BE2C (cell line): Measurements from ENCODE around the gene KRTAP4-8.
"Not testable (repeated sequence)": the region's sequence is repeated elsewhere in the genome, so short reads cannot be mapped to it uniquely, and the experiment has no call there.

Source experiments
- DNase-seq: peaks from one replicate; pipeline ENCODE4 v3.0.0-alpha.2; 2020
- H3K27me3 ChIP-seq: fragments of 250-450 bp; sonication (Bioruptor Pico); 2 replicates; pipeline ENCODE4 v1.5.1; 2020; ENCODE audit warnings: mild to moderate bottlenecking
- H3K36me3 ChIP-seq: fragments of 250-450 bp; sonication (Bioruptor Pico); 2 replicates; pipeline ENCODE4 v1.5.1; 2020; ENCODE audit warnings: mild to moderate bottlenecking
- H3K4me1 ChIP-seq: fragments of 250-450 bp; sonication (Bioruptor Pico); 2 replicates; pipeline ENCODE4 v1.5.1; 2020
- H3K4me3 ChIP-seq: 2 replicates; pipeline ENCODE4 v1.5.1; 2011; ENCODE audit warnings: low read depth, low read length
- H3K9me3 ChIP-seq: fragments of 250-450 bp; sonication (Bioruptor Pico); 2 replicates; pipeline ENCODE4 v1.5.1; 2020
- TF ChIP-seq, protein P1 (sequence below): IDR thresholded peaks from 2 replicates; pipeline ENCODE4 v1.5.1; 2012; ENCODE audit warnings: mild to moderate bottlenecking, low read depth, low read length

KRTAP4-8 gene

DNA sequence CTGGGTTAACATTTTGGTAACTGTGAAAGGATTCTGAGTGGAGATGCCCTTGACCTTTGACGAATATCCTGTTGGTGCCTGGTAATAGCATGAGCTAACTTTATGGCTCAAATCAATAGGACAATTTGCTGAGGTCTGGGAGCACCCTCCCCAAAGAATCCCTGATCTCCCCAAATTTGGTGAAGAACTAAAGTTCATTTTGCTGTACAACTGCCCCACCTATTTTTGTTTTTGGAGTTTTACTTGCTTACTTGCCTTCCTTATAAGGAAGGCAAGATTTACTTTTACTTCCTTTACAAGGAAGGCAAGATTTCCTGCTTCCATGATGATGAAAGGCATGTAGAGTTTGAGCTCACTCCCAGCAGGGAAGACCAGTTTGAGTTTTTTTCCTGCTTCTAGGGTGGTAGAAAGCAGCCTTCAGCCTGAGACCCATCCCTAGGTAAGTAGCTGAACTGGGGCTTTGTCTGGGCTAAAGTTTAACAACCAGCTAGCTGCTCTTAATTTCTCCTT is 10.1 kb upstream of the KRTAP4-8 start:
- no peaks in the 10 kb centered on the region for H3K9me3 ChIP-seq
- H3K36me3 ChIP-seq: no peaks in the 10 kb centered on the region
- no peak for DNase-seq
- no peak overlapping the region for H3K4me3 ChIP-seq
- H3K4me1 ChIP-seq: no peaks in the 10 kb centered on the region
- TF ChIP-seq, protein P1, sequence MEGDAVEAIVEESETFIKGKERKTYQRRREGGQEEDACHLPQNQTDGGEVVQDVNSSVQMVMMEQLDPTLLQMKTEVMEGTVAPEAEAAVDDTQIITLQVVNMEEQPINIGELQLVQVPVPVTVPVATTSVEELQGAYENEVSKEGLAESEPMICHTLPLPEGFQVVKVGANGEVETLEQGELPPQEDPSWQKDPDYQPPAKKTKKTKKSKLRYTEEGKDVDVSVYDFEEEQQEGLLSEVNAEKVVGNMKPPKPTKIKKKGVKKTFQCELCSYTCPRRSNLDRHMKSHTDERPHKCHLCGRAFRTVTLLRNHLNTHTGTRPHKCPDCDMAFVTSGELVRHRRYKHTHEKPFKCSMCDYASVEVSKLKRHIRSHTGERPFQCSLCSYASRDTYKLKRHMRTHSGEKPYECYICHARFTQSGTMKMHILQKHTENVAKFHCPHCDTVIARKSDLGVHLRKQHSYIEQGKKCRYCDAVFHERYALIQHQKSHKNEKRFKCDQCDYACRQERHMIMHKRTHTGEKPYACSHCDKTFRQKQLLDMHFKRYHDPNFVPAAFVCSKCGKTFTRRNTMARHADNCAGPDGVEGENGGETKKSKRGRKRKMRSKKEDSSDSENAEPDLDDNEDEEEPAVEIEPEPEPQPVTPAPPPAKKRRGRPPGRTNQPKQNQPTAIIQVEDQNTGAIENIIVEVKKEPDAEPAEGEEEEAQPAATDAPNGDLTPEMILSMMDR: no peak
- peaks cover 3% of the 10 kb centered on the region; the same call in 1 of the 2 replicates for H3K27me3 ChIP-seq

DNA sequence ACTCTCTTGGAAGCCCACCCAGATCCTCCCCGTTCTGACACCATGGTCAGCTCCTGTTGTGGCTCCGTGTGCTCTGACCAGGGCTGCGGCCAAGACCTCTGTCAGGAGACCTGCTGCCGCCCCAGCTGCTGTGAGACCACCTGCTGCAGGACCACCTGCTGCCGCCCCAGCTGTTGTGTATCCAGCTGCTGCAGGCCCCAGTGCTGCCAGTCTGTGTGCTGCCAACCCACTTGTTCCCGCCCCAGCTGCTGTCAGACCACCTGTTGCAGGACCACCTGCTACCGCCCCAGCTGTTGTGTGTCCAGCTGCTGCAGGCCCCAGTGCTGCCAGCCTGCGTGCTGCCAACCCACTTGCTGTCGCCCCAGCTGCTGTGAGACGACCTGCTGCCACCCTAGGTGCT is 7.4 kb upstream of the KRTAP4-8 start, which contains the start of gene KRTAP4-9:
TSS of gene KRTAP4-9 (plus strand) at position 43 of the 400 bp plus-strand sequence. CDS start at position 43, 0 bp downstream.
- DNase-seq, H3K36me3 ChIP-seq, H3K4me1 ChIP-seq, H3K9me3 ChIP-seq, H3K4me3 ChIP-seq, H3K27me3 ChIP-seq: not testable (repeated sequence)

DNA sequence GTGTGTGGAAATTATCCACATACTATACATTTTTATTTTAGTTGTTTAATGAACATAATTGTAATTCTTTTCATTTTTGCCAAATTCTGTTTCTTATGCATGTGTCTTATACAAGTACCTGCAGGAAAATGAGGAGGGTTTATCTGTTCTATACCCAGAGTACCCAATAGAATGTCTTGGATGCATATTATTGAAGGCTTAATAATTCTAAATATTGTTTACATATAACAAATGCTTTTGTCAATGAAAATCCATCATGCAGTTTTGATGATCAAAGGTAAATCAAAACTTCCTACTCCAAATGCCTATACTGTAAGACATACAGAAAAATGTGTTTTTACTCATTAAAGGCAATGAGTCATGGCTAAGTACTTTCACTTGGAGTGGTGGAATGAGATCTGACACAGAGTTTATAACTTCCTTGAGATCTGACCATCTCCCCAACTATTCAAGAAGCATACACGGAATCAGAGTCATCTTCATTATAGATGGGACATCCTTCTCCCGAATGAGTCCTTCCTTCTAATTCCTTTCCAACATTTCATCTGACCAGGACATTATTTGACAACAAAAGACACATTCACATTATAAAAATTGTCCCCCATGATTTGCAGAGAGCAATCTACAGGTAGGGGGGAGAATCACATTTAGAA is 6.6 kb upstream of the KRTAP4-8 start:
- H3K9me3 ChIP-seq, H3K4me3 ChIP-seq, H3K4me1 ChIP-seq, H3K36me3 ChIP-seq, H3K27me3 ChIP-seq, DNase-seq: not testable (repeated sequence)

DNA sequence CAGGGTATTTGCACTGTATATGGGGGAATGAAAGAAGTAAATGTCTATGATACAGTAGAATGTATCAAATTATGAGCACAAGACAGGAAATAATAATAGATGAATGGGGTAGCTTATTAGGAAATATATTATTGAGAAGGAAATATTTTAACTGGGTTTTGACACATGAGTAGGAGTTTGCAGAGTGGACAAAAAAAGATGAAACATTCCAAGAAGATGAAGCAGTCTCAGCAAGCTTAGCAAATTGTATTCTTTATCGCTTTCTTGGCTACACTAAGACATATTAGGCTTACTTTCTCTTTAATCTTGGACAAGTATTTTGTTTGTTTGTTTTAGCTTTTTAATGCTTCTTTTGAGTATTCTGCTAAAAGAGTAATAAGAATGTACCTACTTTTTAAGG is 6.0 kb upstream of the KRTAP4-8 start:
- H3K4me1 ChIP-seq: no peaks in the 10 kb centered on the region
- peaks cover 3% of the 10 kb centered on the region; the same call in 1 of the 2 replicates for H3K27me3 ChIP-seq
- H3K36me3 ChIP-seq: no peaks in the 10 kb centered on the region
- H3K4me3 ChIP-seq: no peak overlapping the region
- DNase-seq: no peak
- no peaks in the 10 kb centered on the region for H3K9me3 ChIP-seq
- TF ChIP-seq, protein P1: no peak

DNA sequence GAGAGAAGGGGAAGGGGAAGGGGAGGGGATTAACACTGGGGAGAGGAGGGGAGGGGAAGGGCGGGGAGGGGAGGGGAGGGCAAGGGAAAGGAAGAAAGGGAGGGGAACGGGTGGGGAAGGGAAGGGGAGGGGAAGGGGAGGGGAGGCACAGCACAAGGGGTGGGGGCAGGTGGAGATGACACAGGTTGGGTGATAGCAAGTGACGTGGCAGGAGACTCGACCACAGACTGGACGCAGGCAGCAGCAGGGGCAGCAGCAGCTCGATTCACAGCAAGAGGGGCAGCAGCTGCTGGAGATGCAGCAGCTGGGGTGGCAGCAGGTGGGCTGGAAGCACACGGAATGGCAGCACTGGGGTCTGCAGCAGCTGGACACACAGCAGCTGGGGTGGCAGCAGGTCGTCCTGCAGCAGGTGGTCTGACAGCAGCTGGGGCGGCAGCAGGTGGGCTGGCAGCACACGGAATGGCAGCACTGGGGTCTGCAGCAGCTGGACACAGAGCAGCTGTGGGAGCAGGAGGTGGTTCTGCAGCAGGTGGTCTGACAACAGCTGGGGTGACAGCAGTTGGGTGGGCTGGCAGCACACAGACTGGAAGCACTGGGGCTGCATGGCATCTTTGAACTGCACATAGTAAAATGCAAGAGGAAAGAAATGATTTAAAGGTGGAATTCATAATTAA is 3.8 kb upstream of the KRTAP4-8 start, which contains the start of gene KRTAP4-16:
TSS of gene KRTAP4-16 (minus strand) at position 624 of the 674 bp plus-strand sequence. CDS start at position 624, 0 bp downstream.
- DNase-seq: no peak
- Histone ChIP-seq H3K4me1 (no peaks in the 10 kb centered on the region), H3K36me3 (no peaks in the 10 kb centered on the region), H3K9me3 (no peaks in the 10 kb centered on the region), H3K27me3 (no peaks in the 10 kb centered on the region), H3K4me3 (no peak within 1 kb of the TSS)
- TF ChIP-seq, protein P1: no peak

DNA sequence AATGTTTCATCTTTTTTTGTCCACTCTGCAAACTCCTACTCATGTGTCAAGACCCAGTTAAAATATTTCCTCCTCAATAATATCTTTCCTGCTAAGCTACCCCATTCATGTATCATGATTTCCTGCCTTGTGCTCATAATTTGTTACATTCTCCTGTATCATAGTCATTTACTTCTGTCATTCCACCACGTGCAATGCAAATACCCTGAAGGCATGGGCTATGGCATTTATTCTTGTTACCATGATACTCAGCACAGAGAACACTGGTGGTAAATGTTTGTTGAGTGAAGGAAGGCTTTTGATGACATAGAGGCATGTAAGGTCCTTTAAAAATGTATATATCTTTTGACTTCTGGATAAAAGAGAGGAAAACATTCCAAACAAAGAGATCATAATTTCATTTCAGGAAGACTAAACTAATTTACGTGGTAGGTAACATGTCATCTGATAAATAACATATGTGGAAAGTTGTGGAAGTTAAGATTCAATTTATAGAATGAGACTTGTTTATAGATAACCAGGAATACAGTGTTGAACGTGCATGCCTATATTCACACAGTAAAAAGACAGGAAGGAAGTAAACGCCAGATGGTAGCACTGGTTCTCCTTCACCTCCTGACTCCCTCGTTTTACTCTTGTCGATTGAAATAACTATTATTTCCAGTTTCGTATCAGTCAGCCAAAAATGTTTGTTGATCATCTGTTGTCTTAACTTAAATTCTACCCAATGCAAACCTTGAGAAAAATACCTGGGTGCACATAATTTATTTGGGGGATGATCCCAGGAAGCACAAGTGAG is 1.9 kb upstream of the KRTAP4-8 start:
- H3K4me3 ChIP-seq, H3K4me1 ChIP-seq, H3K27me3 ChIP-seq, DNase-seq, H3K9me3 ChIP-seq, H3K36me3 ChIP-seq: not testable (repeated sequence)

DNA sequence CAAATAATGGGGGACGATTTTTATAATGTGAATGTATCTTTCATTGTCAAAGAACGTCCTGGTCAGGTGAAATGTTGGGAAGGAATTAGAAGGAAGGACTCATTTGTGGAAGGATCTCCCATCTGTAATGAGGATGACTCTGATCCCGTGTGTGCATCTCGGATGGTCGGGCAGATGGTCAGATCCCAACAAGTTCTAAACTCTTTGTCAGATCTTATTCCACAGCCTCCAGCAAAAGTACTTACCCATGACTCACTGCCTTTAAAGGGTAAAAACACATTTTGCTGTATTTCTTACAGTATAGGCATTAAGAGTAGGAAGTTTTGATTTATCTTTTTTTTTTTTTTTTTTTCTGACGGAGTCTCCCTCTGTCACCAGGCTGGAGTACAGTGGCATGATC is 539 bp upstream of the KRTAP4-8 start:
- Histone ChIP-seq H3K9me3 (no peaks in the 10 kb centered on the region), H3K4me3 (no peak overlapping the region), H3K36me3 (no peaks in the 10 kb centered on the region), H3K4me1 (no peaks in the 10 kb centered on the region), H3K27me3 (no peaks in the 10 kb centered on the region)
- no peak for DNase-seq
- TF ChIP-seq, protein P1: no peak
